ENCODE results near the gene OR4C6. TPM values are rescaled to one million over a fixed set of nuclear protein-coding genes. Genes with fewer than 3 reads are reported as not detected.

The OR4C6 gene
- total RNA-seq, 1 donor from 2014 or later, result not detected

DNA sequence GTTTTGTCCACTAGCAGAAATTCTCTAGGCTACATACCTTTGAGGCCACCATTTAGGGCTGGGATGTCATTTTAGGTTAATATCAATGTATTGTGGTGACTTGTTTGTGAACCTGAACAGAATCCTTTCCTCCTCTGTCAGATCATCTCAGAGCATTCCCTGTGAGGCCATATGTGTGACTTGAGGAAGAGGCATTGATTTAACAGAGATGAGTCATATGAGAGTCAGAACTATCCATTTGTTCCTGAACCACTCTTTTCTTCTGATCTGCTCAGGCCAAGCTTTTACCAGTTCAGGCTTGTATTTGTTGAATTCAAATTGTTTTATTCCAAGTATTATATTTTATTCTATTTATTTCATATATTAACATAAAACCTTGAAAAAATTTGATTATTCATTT, 6.9 kb upstream of the OR4C6 start:
- DNase-seq (ENCODE audit: low spot score), result no peak
- no peaks in the 10 kb centered on the region for H3K4me1 Mint-ChIP-seq (ENCODE audit: low read depth)
- H3K27me3 Mint-ChIP-seq (ENCODE audit: low read depth), result no peaks in the 10 kb centered on the region
- TF ChIP-seq CTCF (IDR thresholded peaks at IDR 0.05), result no peak
- no peak overlapping the region for H3K4me3 Mint-ChIP-seq (ENCODE audit: unreplicated experiment)
- no peaks in the 10 kb centered on the region for H3K36me3 Mint-ChIP-seq (ENCODE audit: low read depth)
- H3K9me3 Mint-ChIP-seq (ENCODE audit: low read depth), result peaks cover 14% of the 10 kb centered on the region
- H3K27ac Mint-ChIP-seq (ENCODE audit: unreplicated experiment), result no peak overlapping the region

DNA sequence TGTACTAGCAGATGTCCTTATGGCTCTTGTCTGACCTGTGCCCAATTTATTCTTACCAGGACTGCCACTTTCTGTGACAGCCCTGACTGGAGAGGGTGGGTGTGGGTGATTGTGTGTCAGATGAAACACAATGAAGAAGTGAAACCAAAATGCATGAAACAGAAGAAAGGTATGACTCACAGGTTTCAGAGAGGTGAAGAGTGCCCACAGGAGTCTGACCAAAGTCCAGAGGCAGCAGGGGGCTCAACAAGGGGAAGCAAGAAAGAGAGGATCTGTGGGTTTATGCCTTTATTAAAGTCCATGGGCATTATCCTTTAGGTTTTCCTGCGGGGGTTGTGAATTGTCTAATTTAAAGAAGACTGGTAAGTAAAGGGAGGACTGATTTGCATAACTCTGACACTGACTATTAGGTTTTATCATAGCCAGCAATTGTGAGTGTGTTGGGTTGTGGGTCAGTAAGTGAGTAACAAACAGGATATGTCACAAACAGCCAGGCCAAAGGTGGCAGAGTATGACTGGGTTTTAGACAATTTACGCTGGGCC, 3.9 kb upstream of the OR4C6 start:
- DNase-seq (ENCODE audit: low spot score), result no peak
- Mint-ChIP-seq H3K4me1 (ENCODE audit: low read depth) (no peaks in the 10 kb centered on the region), H3K27ac (ENCODE audit: unreplicated experiment) (no peak overlapping the region), H3K36me3 (ENCODE audit: low read depth) (no peaks in the 10 kb centered on the region), H3K27me3 (ENCODE audit: low read depth) (no peaks in the 10 kb centered on the region), H3K9me3 (ENCODE audit: low read depth) (peaks cover 14% of the 10 kb centered on the region), H3K4me3 (ENCODE audit: unreplicated experiment) (no peak overlapping the region)
- no peak for TF ChIP-seq CTCF (IDR thresholded peaks at IDR 0.05)

GRCh38 chr11:55658608-55659007, 3.4 kb upstream of the OR4C6 start:
- H3K36me3 Mint-ChIP-seq (ENCODE audit: low read depth), result no peaks in the 10 kb centered on the region

DNA sequence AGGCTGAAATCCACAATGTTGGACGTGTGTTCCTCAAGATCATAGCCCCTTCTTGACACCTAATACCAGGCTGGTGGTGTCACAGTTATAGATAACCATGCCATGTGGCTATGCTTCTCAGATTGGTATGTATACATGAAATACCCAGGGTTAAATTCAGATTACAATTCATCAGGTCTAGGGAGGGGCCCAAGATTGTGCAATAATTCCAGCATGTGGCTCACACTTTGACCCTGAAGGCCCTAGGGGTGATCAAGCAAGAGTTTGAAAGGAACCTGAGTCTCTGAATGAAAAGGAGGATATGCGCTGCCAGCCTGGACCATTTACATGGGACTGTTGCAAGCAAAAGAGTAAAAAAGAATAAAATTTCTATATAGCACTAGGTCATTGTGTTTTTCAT, 7.4 kb downstream of the OR4C6 start:
- Mint-ChIP-seq H3K36me3 (ENCODE audit: low read depth) (no peaks in the 10 kb centered on the region), H3K4me3 (ENCODE audit: unreplicated experiment) (no peak overlapping the region), H3K27me3 (ENCODE audit: low read depth) (no peaks in the 10 kb centered on the region), H3K4me1 (ENCODE audit: low read depth) (no peaks in the 10 kb centered on the region), H3K9me3 (ENCODE audit: low read depth) (peaks cover 22% of the 10 kb centered on the region), H3K27ac (ENCODE audit: unreplicated experiment) (no peak overlapping the region)
- DNase-seq (ENCODE audit: low spot score), result no peak
- no peak for TF ChIP-seq CTCF (IDR thresholded peaks at IDR 0.05)

More at GRCh38 chr11:55658608-55659007, 3.4 kb upstream of the OR4C6 start:
- H3K27me3 Mint-ChIP-seq (ENCODE audit: low read depth), result no peaks in the 10 kb centered on the region
- no peak overlapping the region for H3K27ac Mint-ChIP-seq (ENCODE audit: unreplicated experiment)
- no peaks in the 10 kb centered on the region for H3K4me1 Mint-ChIP-seq (ENCODE audit: low read depth)
- DNase-seq (ENCODE audit: low spot score), result no peak
- TF ChIP-seq CTCF (IDR thresholded peaks at IDR 0.05), result no peak
- no peak overlapping the region for H3K4me3 Mint-ChIP-seq (ENCODE audit: unreplicated experiment)
- H3K9me3 Mint-ChIP-seq (ENCODE audit: low read depth), result peaks cover 15% of the 10 kb centered on the region

DNA sequence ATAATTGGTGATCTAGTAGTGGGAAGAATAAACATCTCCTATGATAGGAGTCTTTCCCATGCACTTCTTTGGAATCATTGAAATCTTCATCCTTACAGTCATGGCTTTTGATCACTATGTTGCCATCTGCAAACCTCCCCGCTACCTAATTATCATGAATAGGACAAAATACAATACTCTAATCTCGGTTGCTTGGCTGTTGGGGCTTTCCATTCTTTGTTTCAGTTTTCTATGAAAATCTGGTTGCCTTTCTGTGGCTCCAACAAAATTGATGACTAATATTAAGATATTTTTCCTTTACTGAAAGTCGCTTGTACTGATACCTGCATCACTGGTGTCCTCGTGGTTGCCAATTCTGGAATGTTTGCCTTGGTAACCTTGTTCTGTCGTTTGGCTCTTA, 11.9 kb downstream of the OR4C6 start:
- Mint-ChIP-seq H3K27me3 (ENCODE audit: low read depth) (no peaks in the 10 kb centered on the region), H3K9me3 (ENCODE audit: low read depth) (peaks cover 20% of the 10 kb centered on the region), H3K27ac (ENCODE audit: unreplicated experiment) (no peak overlapping the region), H3K36me3 (ENCODE audit: low read depth) (no peaks in the 10 kb centered on the region), H3K4me3 (ENCODE audit: unreplicated experiment) (no peak overlapping the region), H3K4me1 (ENCODE audit: low read depth) (no peaks in the 10 kb centered on the region)
- no peak for DNase-seq (ENCODE audit: low spot score)
- no peak for TF ChIP-seq CTCF (IDR thresholded peaks at IDR 0.05)

Data from chondrocyte (in vitro differentiated cells).